HL-60 (cell line): ENCODE data around the gene BOD1L1.

ENCODE experiments used
- CTCF ChIP-seq: IDR thresholded peaks from one replicate; pipeline ENCODE4 v1.5.1; 2011; ENCODE audit warnings: low read length, control low read depth, inconsistent platforms; ENCODE audit not compliant: insufficient read depth
- GABPA ChIP-seq: IDR thresholded peaks from 2 replicates; pipeline ENCODE4 v1.6.1; 2012; ENCODE audit warnings: low read depth
- POLR2AphosphoS5 ChIP-seq: IDR thresholded peaks from 2 replicates; pipeline ENCODE4 v1.6.1; 2012; ENCODE audit warnings: low read depth
- REST ChIP-seq: IDR thresholded peaks from 2 replicates; pipeline ENCODE4 v1.6.1; 2012; ENCODE audit warnings: low read depth; ENCODE audit not compliant: insufficient replicate concordance

GRCh38 chr4:13535708-13536361 lies 91.7 kb downstream of the BOD1L1 start:
- TF ChIP-seq POLR2AphosphoS5 (no peak), CTCF (no peak), GABPA (no peak), REST (no peak)
